HG03108 (cell line): ENCODE measurements around the gene DHX8.

ENCODE experiments used
- ATAC-seq: cut with Tn5 transposase; IDR thresholded peaks from one replicate; pipeline ENCODE4 v1.9.1; 2021; ENCODE audit warnings: moderate library complexity; ENCODE audit not compliant: unreplicated experiment

The DHX8 gene

DNA sequence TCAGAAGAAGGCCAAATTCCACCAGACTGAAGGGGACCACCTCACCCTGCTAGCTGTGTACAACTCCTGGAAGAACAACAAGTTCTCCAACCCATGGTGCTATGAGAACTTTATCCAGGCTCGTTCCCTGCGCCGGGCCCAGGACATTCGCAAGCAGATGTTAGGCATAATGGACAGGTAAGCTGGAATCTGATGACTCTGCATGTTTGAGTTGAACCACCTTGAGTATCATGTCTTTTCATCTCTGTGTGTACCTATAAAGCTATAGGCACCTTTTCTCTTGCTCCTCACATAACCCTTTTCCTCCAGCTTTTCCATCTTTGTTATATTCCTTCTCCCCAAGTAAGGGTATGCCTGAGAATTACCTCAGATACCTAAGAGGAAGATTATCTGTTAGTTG lies 37.6 kb downstream of the DHX8 start:
- ATAC-seq, result no peak

DNA sequence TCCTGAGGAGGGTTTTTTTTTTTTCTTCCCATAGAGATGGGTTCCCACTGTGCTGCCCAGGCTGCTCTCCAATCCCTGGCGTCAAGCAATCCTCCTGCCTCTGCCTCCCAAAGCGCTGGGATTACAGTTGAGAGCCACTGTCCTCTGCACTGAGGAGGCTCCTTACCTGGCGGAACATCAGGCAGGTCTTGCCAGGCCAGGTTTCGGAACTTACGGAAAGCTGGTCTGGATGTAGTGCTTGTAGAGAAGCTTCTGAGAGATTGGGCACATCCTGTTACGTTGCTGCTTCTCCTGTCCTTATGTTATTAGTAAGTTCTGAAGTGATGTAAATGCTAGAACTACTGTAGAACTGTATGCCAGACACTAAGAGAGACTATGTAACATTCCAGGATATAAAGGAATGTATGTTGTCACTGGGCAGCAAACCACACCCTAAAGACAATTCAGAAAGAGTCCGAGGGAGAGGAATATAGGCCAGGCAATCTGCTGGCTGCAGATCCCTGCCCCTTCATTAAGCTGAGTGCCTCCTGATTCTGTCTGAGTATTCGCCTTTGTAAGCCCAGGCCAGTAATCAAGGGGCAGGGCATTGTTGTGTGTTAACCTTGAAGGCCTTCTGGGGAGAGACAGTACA lies 41.3 kb downstream of the DHX8 start:
- ATAC-seq, result no peak

DNA sequence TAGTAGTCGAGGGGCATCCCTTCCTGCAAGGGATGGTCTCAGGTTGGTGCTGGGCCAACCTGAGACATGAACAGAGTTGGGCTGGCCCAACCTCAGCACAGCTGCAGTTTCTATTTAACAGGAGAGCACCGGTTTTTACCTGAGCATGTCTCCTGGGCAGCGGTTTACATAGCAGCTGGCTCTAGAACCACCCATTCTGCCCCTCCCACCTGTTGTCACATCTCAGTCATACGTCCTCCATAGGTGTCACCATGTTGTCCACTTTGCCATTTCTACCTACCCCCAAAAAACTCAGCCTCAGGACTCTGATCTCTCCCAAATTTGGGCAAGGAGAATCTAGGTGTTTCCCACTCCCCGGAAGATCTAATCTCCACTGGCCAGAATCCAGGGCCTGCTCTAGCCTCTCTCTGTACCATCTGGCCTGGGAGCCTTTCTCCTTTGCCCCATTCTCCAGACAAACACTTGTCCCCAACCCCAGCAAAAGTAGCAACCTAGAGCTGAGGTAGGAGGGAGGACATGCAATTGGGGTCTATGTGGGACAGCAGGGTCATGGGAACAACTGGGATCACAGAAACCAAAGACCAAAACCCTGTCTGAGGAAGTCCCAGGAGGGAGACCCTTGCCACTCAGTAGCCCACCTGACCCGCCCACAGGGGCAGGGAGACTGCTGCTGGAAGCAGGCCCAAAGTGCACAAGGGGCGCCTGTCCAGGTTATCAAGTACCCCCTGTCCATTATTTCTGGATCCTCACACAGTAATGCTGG lies 43.3 kb downstream of the DHX8 start:
- ATAC-seq, result no peak

DNA sequence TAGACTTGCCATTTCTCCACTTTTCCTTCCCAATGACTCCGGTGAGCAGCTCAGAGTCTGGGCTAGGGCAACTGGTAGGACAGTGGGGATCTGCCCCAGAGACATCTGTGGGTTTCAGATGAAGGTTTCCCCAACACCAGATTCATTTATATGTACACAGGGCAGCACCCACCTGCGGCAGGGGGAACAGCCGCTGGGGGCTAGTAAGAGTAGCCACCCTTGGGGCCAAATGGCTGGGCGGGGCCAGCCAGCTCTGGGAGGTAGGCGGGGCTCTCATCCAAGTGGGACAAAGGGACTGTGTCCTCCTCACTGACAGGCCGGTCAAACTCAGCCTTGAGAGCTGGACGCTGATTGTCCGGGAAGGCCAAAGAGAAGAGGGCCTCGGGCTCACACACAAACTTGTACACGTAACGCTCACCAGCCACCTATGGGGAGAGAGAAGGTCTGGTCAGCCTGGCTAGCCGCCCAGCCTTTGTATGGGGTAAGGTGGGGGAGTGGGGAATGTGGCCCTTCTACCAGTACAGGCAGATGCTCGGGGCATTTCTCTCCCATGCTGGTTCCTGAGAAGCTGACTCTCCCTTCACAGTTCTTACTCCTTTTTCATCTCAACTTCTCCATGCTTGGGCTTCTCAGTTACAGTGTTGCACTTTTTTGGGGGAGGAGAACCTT lies 44.7 kb downstream of the DHX8 start:
- no peak for ATAC-seq

DNA sequence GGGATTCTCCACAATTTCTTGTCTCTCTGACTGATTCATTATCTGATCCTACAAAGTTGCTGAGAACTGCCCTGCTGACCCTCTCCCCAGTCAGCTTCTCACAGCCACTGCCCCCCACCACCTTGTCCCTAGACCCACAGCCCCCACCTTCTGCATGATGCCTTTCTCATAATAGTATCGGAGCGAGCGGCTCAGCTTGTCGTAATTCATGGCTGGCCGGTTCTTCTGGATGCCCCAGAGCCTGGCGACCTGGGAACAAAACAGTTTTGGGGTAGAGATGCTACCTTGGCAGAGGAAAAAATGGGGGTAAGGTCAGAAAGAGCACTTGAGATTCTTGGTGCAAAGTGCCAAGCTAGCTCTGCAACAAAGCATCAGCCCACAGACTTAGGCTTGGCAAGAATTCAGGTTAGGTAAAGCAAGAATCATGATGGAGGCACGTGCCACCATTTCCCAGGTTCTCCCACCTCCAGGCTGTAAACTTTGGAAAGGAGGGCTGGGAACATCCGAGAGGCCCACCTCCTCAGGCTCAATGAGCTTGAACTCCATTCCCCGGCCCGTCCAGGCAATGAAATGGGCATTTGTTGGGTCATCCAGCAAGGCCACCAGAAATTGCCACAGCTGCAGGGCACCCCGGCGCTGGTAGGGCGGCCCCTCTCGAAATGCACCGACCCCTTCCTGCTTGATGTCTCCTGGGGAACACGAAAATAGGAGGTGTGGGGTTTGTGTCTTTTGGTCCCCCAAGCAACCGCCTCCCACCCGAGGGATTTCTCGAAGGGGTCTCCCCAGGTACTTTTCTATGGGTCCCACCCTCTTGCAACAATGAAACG lies 45.4 kb downstream of the DHX8 start:
- ATAC-seq, result no peak

DNA sequence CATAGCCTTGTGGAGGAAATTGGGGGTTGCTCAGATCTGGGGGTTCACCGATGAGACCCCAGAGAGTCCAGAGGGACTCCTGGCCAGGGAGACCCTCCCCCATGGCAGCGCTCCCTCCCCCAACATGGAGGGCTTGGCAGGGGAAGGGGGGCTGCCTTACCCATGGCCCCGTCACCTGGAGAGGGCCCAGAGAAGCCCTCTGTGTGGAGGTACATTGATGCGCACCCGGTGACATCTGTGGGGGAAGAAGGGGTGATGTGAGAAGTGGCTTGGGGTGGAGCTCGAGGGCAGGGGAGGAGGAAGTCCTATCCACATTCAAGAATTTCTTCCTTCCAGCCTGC lies 46.1 kb downstream of the DHX8 start:
- ATAC-seq, result no peak

DNA sequence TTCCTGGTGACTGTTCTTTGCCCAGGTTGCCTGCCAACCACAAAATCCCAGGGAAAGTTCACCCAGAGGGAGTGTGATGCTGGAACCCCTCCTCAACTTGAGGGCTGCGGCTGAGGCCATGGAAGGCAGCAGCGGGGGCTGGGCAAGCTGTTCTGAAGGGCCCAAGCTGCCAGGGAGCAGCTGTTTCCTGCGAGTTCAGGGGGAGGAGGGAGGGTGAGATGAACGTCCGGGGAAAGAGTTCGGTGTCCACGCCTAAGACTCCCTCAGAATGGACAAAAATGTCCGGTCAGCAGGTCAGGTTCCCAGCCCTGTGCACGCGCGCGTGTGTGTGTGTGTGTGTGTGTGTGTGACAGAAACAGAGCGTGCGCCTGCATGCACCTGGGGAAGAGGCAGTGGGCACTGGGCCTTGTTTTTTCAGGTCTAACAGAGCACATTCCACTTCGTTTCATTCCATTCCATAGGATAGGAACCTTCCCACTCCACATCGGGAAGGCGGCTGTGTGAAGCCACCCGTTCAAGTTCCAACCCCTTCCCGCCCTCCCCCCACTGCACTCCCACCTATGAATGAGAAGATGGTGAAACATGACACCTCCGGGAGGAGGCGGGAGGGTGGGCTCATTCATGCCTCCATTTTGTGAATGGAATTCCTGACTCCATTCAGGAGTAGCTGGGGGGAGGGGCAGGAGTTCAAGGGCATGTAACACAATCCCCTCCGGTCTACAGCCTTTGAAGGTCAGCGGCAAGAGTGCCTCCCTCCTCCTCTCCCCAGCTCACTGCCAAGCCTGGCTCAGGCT lies 46.7 kb downstream of the DHX8 start:
- ATAC-seq, result no peak

DNA sequence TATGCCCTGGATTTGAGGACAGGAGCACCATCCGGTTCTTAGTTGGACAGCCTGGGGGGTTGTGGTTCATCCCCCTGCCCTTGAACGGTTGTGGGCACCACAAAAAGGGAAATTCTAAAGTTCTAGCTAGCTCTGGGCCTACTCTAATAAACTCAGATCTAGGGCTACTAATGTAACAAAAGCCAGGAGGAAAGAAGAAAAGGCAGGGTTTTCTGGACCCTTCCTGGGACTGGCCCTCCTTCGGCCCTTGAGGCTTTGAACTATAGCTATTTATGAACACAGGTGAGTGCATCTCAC lies 47.3 kb downstream of the DHX8 start:
- ATAC-seq, result no peak

DNA sequence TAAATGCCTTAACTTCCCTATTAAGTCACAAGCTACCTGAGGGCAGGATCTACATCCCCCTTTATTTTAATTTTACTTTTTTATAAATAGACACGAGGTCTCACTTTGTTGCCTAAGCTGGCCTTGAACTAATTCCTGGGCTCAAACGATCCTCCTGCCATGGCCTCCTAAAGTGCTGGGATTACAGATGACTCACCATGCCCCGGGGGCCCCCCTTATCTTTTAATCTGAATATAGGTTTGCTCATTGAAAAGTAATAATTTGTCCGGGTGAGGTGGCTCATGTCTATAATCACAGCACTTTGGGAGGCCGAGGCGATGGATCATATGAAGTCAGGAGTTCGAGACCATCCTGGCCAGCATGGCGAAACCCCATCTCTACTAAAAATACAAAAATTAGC lies 48.2 kb downstream of the DHX8 start:
- ATAC-seq, result no peak

DNA sequence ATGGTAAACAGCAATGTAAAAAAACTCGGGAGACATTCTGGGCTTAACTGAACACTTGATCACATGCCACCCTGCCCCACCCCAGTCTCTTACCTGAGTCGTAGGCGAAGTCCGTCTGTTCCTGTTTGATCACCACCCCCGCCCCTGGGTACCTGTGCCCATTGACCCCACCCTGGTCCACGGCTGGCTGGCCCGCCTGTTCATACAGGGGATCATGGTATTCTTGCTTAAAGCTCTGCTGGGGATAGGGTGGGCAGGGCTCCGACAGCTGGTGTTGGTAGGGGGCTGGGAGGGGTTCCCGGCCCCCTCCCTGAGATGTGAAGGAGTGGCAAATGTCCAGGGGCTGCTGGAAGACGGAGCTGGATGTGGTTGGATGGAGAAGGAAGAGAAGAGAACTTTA lies 48.8 kb downstream of the DHX8 start:
- ATAC-seq, result no peak

DNA sequence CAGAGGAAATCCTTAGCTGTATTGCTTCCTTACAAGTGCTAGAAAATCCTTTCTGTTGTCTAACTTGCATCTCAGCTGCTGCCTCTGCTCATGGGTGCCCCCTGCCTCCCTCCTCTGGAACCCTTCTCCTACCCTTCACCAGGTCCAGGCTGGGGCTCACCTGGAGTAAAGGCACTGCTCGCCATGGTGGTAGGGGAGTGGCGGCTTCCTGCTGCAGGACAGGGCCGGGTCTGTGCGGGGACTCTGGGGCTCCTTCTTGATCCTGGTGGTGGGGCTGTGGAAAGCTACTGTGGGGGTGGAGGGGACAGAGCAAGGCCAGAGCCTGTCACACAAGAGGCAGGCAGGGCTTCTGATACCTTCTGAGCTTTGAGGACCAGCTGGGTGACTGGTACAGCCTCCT lies 49.9 kb downstream of the DHX8 start:
- ATAC-seq, result no peak

DNA sequence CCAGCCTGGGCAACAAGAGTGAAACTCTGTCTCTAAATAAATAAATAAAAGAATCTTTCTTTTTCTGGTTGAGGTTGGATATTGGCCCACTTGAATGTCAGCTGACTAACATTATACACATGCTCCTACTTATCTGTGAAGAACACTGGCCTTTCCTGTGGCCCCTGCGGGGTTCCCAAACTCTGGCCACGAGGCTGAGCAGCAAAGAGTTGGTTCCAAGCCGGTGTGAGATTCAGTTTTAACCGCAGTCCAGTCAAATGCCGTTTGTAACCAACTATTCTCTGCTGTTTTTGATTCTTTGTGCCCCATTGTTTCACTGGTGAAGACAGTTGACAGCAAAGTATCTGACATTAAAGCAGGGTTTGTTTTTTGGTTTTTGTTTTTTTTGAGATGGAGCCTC lies 51.1 kb downstream of the DHX8 start:
- ATAC-seq, result no peak

DNA sequence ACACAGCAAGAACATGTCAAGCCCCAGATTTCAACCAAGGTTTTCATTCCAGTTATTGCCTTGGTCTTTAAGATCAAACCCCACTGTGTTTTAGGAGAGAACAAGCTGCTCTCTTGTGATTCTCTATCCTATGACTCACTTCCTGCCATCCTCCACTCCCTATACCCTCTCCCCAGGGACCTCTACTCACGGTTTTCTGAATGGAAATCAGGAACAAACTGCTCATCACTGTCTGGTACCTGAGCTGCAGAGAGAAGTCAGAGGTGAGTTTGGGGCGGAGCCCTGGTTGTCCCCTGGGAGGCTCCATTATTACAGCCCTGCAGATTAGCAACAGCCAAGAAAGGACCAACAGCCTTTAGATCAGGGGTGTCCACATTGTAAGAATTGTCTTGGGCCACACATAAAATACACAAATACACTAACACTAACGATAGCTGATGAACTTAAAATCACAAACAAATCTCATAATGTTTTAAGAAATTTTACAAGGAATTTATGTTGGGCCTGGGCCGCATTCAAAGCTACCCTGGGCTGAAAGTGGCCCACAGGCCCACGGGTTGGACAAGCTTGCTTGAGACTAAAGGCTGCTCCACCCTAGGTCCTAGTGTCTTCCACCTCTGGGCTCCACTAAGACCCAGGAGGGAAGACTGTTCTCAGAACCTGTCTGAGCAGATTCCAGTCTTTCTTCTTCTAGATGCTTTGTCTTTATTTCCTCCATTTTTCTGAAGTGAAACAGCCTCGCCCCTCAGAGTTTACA lies 52.6 kb downstream of the DHX8 start:
- no peak for ATAC-seq

DNA sequence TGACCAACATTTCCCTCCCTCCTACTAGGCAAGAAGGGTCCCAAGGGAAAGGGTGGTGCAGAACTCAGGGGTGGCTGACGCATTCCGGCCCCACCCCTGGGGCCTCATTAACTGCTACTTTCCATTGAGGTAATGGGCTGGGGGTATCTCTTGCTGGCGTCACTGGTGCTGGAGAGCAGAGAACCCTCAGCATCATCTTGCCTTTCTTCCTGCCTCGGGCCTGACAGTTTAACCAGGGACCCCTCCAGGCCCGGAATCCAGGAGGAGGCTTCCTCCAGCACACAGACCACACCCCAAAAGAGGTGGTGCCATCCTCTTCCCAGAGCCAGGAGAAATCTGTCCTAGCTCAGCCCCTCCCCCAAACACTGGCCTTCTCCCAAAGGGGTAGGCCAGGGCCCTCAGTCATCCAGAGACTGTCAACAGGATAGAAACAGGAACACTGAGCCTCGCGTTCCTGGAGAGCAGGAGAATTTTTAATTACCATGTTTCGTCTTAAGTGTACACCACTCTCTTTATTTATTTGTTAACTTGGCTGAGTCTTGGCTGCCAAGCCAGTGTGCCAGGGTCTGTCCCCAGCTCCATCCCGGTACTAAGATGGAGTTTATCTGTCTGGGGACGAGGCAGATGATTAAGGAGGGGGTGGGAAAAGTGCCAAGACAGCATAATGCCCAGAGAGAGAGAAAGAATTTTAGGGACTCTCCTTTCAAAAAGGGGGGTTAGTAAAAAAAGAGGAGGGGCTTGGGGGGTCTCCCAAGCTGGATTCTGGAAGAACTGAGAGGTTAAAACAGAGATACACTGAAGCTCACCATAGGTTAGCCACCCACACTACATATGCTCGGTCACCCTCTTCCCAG lies 57.3 kb downstream of the DHX8 start:
- no peak for ATAC-seq

DNA sequence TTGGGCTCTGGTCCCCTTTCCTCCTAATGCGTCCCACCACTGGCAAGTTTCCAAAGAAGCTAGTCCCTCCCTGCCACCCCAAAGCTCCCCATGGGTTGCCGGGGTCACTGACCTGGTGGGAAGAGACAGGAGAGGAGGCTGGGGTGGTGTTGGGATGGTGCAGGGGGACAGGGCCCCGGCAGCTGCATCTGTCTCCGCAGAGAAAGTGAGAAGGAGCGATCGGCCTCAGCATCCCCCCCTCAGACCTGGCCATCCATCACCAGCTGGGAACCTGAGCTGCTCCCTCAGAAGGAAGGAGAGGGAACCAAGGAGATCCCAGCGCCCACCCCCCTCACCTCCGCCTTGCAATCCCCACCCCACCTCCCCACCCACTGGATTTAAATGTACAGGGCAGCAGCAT lies 59.1 kb downstream of the DHX8 start:
- ATAC-seq, result no peak

DNA sequence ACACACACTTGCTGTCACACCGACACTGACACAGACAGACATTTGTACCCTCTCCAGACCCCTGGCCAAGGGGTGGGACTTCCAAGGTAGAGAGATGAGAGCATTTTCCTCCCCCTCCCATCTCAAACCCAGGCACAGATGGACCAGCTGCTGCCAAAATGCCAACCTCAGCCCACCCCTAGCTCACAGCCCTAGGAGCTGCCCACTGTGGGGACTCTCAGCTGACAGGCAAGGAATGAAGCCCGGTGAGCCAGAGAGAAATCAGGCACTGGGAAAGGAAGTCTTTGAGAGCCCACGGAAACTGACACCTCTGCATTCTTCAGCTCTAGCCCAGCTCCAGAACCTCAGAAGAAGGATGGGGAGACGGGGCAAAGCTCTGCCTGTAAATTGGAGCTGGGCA lies 59.5 kb downstream of the DHX8 start:
- ATAC-seq, result no peak

DNA sequence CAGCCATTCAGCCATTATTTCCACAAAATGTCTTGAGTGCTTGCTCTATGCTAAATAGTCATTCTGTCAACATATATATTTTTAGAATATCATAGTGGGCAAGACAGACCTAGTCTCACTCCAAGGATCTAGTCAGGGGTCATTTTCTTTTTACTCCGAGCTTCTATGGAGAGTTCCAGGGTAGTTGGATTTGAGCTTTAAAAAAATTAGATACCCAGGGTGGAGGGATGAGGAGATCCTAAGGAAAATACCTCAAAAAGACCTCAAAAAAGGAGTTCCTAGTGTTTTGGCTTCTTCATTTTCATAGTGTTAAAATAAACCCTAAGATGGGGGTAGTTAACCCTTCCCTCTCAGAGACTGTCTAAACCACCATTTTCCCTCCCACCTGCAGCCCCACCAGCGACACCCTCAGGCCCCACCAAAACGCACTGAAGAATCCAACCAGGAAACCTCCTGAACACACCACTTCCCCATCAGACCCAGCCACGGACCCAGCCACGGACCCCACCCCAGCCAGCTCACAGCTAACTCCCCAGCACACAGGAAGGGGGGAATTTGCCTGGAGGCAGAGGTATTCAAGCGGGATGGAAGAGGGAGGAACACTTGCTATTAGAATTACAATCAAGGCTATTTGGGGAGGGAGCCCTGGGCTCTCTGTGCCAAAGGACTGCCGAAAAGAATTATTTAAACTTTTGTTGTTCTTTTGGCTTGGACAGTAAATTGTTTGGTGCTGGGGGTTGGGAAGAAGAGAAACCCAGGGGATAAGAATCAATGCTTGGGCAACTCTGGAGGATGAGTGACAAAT lies 60.2 kb downstream of the DHX8 start:
- no peak for ATAC-seq

DNA sequence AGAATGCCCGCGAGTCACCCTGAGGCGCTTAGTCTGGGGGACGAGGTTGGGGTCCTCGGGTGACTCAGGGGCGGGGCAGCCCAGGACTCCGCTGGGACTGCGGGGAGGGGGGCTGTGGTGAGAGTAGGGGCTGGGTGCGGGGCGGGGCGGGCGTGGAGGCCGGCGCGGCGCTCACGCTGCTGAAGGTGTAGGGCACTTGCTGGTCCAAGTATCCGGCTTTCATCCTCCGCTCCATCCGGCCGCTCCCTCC lies 61.5 kb downstream of the DHX8 start:
- no peak for ATAC-seq
